ENCODE results near the gene TMC5. TPM values are rescaled to one million over a fixed set of nuclear protein-coding genes. Genes with fewer than 3 reads are reported as not detected.
A peak's percentile ranks its signal among the peaks of the same experiment; 100 is the strongest.

The TMC5 gene
- polyA plus RNA-seq, 3 donors, result not detected

DNA sequence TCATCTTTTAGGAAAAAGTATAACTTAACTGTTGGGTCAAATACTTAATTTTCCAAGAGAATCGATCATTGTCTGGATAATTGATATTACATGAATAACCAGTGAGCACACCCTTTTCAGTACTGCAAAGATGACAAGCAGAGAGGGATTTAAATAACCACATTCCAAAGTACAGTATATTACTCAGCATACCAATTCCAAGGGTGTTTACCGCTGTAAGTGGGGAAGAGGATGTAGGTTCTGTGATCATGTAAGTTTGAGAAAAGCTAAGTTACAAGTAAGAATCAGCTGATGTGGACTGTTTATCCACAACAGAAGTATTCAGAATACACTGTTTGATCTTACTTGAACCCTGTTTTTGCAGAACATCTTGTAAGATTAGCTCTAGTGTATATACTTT is 98.1 kb downstream of the TMC5 start:
- intact Hi-C loops (cut with micrococcal nuclease), result no loop called here
- Histone ChIP-seq H3K79me2 (ENCODE audit: insufficient read depth, low read length) (peaks cover 71% of the 10 kb centered on the region), H4K20me1 (ENCODE audit: insufficient read depth, low read length) (peaks cover 8% of the 10 kb centered on the region), H3K36me3 (replicated peaks in 1 of 2; ENCODE audit: control insufficient read depth in 1 of 2, insufficient read depth in 2 of 2, low read length in 2 of 2) (peaks cover 28 to 29% of the 10 kb centered on the region in 2 donors), H3K4me1 (ENCODE audit: control insufficient read depth in 1 of 2, insufficient read depth in 2 of 2, low read length in 2 of 2) (peaks cover 31 to 61% of the 10 kb centered on the region in 2 donors), H2AFZ (ENCODE audit: insufficient read depth, low read depth, low read length, poor library complexity, severe bottlenecking) (no peak overlapping the region), H3K4me2 (replicated peaks; ENCODE audit: extremely low read depth, low read length, poor library complexity, severe bottlenecking) (no peak overlapping the region), H3K9me3 (replicated peaks in 1 of 2; ENCODE audit: control insufficient read depth in 1 of 2, insufficient read depth in 1 of 2, low read length in 2 of 2) (no peaks in the 10 kb centered on the region), H3K27ac (ENCODE audit: low read depth in 1 of 2, low read length in 2 of 2) (peak overlapping the region in 1 of 2 donors; percentile 9), H3K9ac (ENCODE audit: insufficient read depth, low read length, poor library complexity, severe bottlenecking) (no peak overlapping the region), H3K27me3 (ENCODE audit: control insufficient read depth in 2 of 2, insufficient read depth in 2 of 2, low read length in 2 of 2) (no peaks in the 10 kb centered on the region), H3K4me3 (replicated peaks in 1 of 3; ENCODE audit: low read depth in 2 of 3, low read length in 3 of 3) (no peak overlapping the region)
- DNase-seq, result no peak
- no peak overlapping the region for H3K4me3 Mint-ChIP-seq
- H3K27ac Mint-ChIP-seq, result peak overlapping the region in 1 of 7 donors; percentile 50
- TF ChIP-seq, protein P1, sequence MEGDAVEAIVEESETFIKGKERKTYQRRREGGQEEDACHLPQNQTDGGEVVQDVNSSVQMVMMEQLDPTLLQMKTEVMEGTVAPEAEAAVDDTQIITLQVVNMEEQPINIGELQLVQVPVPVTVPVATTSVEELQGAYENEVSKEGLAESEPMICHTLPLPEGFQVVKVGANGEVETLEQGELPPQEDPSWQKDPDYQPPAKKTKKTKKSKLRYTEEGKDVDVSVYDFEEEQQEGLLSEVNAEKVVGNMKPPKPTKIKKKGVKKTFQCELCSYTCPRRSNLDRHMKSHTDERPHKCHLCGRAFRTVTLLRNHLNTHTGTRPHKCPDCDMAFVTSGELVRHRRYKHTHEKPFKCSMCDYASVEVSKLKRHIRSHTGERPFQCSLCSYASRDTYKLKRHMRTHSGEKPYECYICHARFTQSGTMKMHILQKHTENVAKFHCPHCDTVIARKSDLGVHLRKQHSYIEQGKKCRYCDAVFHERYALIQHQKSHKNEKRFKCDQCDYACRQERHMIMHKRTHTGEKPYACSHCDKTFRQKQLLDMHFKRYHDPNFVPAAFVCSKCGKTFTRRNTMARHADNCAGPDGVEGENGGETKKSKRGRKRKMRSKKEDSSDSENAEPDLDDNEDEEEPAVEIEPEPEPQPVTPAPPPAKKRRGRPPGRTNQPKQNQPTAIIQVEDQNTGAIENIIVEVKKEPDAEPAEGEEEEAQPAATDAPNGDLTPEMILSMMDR (IDR thresholded peaks at IDR 0.05), result no peak
- H3K4me1 Mint-ChIP-seq, result peaks cover 51% of the 10 kb centered on the region
- H3K27me3 Mint-ChIP-seq (ENCODE audit: low read depth in 3 of 3), result no peaks in the 10 kb centered on the region
- peaks cover 0 to 5% (median 0%) of the 10 kb centered on the region in 7 donors for H3K9me3 Mint-ChIP-seq
- peaks cover 34 to 38% of the 10 kb centered on the region in 2 donors for H3K36me3 Mint-ChIP-seq
- WGBS (ENCODE audit: insufficient coverage), result no CpG with 5 or more reads among the region's 2 CpGs

DNA sequence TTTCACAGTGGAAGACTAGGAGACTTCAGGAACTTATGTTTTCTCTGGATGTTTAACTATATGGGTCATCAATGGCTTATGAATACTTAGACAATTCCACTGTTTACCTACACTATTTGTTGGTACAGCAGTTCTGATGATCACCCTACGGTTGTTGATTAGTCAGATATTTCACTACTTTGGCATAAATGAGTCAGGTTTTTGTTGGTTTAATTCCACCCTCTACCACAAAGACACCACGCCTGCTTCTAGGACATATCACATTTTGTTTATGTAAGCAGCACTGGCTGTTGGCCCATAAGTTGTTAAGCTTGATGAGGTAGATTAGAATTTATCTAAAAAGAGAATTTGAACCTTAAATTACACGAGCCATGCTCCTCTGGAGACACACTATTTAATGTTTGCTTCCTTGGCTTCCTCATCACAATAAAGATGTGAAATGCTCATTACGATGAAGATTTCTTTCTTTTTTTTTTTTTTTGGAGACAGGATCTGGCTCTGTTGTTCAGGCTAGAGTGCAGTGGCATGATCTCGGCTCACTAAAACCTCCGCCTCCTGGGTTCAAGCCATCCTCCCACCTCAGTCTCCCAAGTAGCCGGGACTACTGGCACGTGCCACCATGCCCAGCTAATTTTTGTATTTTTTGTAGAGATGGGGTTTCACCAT is 99.9 kb downstream of the TMC5 start:
- Histone ChIP-seq H3K79me2 (ENCODE audit: insufficient read depth, low read length) (peaks cover 76% of the 10 kb centered on the region), H3K27ac (ENCODE audit: low read depth in 1 of 2, low read length in 2 of 2) (peak overlapping the region in 1 of 2 donors; percentile 34), H3K9me3 (replicated peaks in 1 of 2; ENCODE audit: control insufficient read depth in 1 of 2, insufficient read depth in 1 of 2, low read length in 2 of 2) (no peaks in the 10 kb centered on the region), H3K36me3 (replicated peaks in 1 of 2; ENCODE audit: control insufficient read depth in 1 of 2, insufficient read depth in 2 of 2, low read length in 2 of 2) (peaks cover 28 to 29% of the 10 kb centered on the region in 2 donors), H3K9ac (ENCODE audit: insufficient read depth, low read length, poor library complexity, severe bottlenecking) (no peak overlapping the region), H3K4me1 (ENCODE audit: control insufficient read depth in 1 of 2, insufficient read depth in 2 of 2, low read length in 2 of 2) (peaks cover 34 to 61% of the 10 kb centered on the region in 2 donors), H4K20me1 (ENCODE audit: insufficient read depth, low read length) (peaks cover 8% of the 10 kb centered on the region), H3K27me3 (ENCODE audit: control insufficient read depth in 2 of 2, insufficient read depth in 2 of 2, low read length in 2 of 2) (no peaks in the 10 kb centered on the region), H3K4me3 (replicated peaks in 1 of 3; ENCODE audit: low read depth in 2 of 3, low read length in 3 of 3) (no peak overlapping the region), H3K4me2 (replicated peaks; ENCODE audit: extremely low read depth, low read length, poor library complexity, severe bottlenecking) (no peak overlapping the region), H2AFZ (ENCODE audit: insufficient read depth, low read depth, low read length, poor library complexity, severe bottlenecking) (no peak overlapping the region)
- intact Hi-C loops (cut with micrococcal nuclease), result no loop called here
- Mint-ChIP-seq H3K4me1 (peaks cover 51% of the 10 kb centered on the region), H3K4me3 (no peak overlapping the region), H3K27me3 (ENCODE audit: low read depth in 3 of 3) (no peaks in the 10 kb centered on the region), H3K36me3 (peaks cover 30 to 34% of the 10 kb centered on the region in 2 donors), H3K9me3 (peaks cover 0 to 5% (median 0%) of the 10 kb centered on the region in 7 donors), H3K27ac (peak overlapping the region in 1 of 7 donors; percentile 37)
- TF ChIP-seq, protein P1 (IDR thresholded peaks at IDR 0.05), result no peak
- DNase-seq, result no peak
- no CpG with 5 or more reads among the region's 8 CpGs for WGBS (ENCODE audit: insufficient coverage)

All from CD14-positive monocyte (primary cell).